HL-60/S4 treated with retinoic acid at 250 ng/mL for 4 days and 3 days (cell line): ENCODE measurements around the gene DGLUCY.
"Not testable (repeated sequence)": the region's sequence is repeated elsewhere in the genome, so short reads cannot be mapped to it uniquely, and the experiment has no call there.

Source experiments
- in situ Hi-C: fragments of 300-500 bp; cut with MboI; formaldehyde crosslinking; loops from 2 replicates; pipeline ENCODE4 v1.7.0; 2022; ENCODE audit warnings: low sequenced_read_pairs

The DGLUCY gene

GRCh38 chr14:91113829-91114078 is at the start of gene DGLUCY:
DGLUCY (plus strand) TSS chr14:91114073; CDS start chr14:91160295, 46,222 bp downstream.
- in situ Hi-C loops: no loop called here

GRCh38 chr14:91065266-91065665 is 48.6 kb upstream of the DGLUCY start:
- in situ Hi-C loops: no loop called here

DNA sequence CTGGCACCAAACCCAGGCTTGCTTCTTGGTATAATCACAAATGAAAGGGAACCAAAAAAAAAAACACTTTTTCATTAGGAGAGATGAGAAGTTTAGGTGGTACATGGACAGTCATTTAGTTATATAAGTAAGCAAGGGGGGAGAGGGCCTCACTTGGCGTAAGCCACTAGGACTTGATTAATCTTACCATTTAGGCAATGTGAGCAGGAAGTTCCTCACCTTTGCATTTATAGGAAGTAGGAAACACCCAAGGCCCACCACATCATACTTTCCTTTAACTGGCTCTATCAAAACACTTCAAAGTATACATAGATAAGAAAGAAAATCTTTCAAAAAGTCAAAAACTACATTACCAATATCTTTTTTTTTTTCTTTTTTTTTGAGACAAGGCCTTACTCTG is 46.7 kb upstream of the DGLUCY start:
- in situ Hi-C loops: no loop called here

DNA sequence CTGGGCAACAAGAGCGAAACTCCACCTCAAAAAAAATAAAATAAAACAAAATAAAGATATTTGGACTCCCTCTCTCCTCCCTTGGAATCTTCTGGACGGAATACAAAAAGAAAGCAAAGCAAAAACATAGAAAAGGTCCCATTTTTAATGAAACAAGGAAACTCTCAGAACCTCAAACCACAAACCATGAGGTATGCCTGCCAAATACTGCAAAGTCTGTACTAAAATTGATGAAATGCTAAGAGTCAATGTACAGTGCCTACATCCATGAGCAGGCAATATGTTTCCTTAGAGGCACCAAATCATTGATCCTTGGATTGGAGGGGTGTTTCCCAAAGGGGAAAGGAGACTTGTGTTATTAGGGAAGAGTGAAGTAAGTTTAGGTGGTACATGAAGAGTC is 45.2 kb upstream of the DGLUCY start:
- in situ Hi-C loops: no loop called here

DNA sequence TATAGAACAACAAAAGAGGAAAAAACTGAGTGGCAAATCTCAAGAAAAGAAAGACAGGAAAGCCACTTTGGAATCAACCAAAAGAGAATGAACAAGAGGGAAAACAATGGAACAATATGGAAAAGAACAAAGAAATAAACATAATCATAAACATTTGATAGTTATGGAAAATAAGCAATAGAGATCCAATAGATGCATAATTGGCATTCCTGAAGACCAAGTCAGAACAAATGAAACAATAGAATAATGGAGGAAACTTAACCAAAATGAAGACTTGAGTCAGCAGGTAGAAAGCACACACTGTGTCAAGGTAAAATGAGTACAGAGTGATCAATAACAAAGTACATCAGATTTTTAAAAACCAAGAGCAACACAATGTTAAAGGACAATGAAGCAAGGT is 43.3 kb upstream of the DGLUCY start:
- in situ Hi-C loops: no loop called here

DNA sequence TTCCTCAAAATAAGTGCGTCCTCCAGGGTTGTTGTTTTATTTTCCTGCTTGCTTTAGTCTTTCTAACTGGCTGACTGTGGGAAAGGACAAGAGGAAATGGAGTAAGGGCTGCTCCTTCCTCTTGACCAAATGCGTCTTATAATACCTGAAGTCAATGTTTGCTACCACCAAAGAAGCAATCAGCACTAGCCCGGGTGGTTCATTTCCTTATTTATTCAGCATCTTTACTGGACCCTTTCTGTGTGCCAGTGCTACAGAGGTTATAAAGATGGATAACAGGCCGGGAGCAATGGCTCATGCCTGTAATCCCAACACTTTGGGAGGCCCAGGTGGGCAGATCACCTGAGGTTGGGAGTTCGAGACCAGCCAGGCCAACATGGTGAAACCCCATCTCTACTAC is 38.3 kb upstream of the DGLUCY start:
- in situ Hi-C loops: no loop called here

DNA sequence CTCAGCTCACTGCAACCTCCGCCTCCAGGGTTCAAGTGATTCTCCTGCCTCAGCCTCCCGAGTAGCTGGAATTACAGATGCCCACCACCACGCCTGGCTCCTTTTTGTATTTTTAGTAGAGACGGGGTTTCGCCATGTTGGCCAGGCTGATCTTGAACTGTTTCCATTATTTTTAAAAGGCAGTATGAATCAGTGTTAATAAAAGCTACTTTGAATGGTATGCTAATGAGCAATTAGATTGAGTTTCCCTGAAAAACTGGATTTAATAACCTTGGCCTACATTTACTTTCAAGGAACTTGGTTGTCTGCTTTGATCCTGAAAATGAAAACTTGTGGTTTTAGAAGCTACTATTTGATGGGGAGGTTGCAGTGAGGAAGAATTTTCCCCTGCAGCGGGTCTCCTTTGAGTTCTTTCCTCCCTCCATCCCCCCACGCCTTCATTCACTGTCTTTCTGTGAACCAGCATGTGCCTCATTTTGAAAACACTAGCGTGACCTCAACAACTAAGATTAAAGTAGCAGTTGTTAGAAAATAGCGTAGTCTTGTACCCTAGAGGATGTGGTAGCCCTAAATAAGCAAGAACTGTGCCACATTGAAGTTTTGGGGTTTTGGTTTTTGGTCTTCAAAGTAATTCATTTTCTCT is 35.7 kb upstream of the DGLUCY start:
- in situ Hi-C loops: no loop called here

- in situ Hi-C loops: no loop called here
Measured at GRCh38 chr14:91080071-91080470, 33.8 kb upstream of the DGLUCY start.

- in situ Hi-C loops: no loop called here
Measured at GRCh38 chr14:91082282-91082681, 31.6 kb upstream of the DGLUCY start.

GRCh38 chr14:91084516-91084915 is 29.4 kb upstream of the DGLUCY start:
- in situ Hi-C loops: no loop called here

DNA sequence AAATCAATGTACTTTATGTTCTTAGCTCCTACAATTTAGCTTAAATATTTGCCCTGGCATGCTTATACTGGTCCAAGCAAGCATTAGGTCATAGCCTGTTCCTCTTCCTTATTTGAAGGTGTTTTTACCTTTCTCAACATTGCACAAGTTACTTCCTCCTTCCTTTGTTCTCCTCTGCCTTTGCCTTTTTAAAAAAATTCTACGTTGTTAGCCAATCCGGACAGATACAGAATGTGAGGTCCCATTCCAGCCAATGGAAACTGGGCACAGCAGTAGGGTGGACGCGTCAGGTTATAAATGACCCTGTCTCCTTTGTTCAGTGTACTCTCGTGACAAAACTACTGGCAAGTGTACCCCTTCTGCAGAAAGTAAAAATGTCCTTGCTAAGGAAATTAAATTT is 26.4 kb upstream of the DGLUCY start:
- in situ Hi-C loops: not testable (repeated sequence)

GRCh38 chr14:91088585-91089235 is 25.2 kb upstream of the DGLUCY start:
- in situ Hi-C loops: no loop called here

DNA sequence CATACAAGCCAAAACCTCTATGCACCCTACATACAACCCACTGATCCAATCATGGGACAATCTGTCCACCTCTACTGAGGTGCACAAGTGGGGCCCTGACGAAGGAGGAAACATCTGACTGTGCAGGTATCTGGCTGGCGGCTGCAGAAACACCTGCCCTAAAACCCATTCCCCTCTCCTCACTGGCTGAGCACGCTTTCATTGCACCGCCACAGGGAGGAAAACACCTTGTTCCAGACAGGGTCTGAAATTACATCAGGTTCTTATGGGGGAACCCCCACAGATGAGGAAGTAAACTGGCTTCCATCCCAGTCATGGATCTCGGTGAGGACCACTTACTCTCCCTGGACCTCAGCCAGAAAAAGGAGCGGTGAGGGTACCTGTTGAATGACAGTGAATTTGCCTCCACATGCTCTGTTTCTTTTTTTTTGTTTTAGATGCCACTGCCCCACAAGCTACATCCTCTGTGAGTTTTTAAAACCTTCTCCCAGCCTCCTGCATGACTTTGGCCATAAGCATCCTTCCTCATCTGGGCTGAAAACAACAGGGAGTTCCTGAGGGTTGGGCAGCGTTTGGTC is 23.8 kb upstream of the DGLUCY start:
- in situ Hi-C loops: no loop called here

- in situ Hi-C loops: no loop called here
Measured at GRCh38 chr14:91090743-91091142, 23.1 kb upstream of the DGLUCY start.

- in situ Hi-C loops: no loop called here
Measured at GRCh38 chr14:91092073-91092472, 21.8 kb upstream of the DGLUCY start.

DNA sequence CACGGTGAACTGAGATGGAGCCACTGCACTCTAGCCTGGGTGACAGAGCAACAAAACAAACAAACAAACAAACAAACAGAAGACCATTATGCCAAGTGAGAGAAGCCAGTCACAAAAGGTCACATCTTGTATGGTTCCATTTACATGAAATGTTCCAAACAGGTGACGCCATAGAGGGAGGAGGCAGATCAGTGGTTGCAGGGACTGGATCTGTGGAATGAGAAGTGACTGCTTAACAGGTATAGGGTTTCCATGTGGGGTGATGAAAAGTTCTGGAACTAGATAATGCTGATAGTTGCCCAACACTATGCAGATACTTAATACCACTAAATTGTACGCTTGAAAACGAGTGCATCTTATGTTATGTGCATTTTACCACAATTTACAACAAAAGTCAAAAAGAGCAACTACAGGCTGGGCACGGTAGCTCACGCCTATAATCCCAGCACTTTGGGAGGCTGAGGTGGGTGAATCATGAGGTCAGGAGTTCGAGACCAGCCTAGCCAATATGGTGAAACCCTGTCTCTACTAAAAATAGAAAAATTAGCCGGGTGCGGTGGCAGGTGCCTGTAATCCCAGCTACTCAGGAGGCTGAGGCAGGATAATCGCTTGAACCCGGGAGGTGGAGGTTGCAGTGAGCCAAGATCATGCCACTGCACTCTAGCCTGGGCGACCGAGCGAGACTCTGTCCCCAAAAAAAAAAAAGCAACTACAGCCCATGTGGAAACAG is 20.0 kb upstream of the DGLUCY start:
- in situ Hi-C loops: not testable (repeated sequence)

GRCh38 chr14:91094772-91095171 is 19.1 kb upstream of the DGLUCY start:
- in situ Hi-C loops: no loop called here

- in situ Hi-C loops: no loop called here
Measured at GRCh38 chr14:91095178-91095577, 18.7 kb upstream of the DGLUCY start.

DNA sequence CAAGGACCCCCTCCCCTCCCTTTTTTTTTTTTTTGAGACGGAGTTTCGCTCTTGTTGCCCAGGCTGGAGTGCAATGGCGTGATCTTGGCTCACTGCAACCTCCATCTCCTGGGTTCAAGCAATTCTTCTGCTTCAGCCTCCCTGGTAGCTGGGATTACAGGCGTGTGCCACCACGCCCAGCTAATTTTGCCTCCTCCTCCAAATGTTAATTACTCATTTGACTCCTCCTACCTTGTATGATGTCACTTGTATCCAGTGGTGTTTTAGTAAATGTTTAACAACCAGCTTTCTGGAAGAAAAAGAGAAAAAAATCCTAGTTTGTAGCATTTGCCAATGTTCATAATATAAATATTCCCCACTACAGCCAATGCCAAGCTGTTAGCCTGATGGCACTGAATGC is 16.2 kb upstream of the DGLUCY start:
- in situ Hi-C loops: not testable (repeated sequence)

DNA sequence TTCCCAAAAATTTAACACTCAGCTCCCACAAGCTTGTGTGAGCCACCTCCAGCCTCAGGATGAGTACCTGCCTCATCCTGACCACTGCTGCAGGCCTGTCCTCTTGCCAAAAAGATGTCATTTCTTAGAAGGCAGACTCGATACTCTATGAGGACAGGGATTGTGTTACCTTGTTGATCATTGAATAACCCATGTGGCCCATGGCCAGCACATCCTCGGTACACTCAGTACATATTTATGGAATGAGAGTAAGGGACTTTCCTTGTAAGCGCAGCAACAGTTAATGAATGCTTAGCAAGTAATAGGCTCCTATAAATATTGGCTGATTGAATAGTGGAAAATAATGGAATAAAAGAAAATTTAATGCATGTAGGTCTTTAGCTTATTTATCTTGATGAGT is 15.3 kb upstream of the DGLUCY start:
- in situ Hi-C loops: no loop called here

- in situ Hi-C loops: no loop called here
Measured at GRCh38 chr14:91100102-91100501, 13.8 kb upstream of the DGLUCY start.

DNA sequence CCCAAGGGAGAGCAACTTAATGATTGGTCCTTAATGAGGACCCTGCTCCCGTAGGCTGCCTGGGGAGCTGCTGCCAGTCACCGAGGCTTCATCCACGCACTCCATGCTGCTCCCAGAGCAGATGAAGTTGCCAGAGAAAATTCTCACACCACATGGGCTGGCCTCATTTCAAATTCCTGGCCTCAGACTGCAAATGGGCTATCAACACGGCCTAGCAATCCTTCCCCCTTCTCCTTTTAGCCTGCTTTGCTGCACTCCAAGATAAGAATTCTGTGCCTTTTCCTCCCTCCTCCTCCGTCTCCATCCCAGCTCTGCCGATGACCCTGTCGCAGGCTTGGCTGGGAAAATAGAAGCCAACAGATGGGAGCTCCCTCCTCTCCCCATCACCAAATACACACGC is 10.8 kb upstream of the DGLUCY start:
- in situ Hi-C loops: no loop called here
